ENCODE data around the gene GPX2. TPM values are rescaled to one million over a fixed set of nuclear protein-coding genes. Genes with fewer than 3 reads are reported as not detected.

Gene GPX2
- total and polyA plus RNA-seq, 2 of the 8 experiments (the other 6 are each of a cell fraction or from before 2014, with no cell fraction given), result 0.30 to 0.89 TPM

- TF ChIP-seq BCL11A (IDR thresholded peaks at IDR 0.05; ENCODE audit: low read depth in 2 of 2, low read length in 2 of 2) (no peak), CHD1 (IDR thresholded peaks at IDR 0.05; ENCODE audit: low read depth, low read length) (no peak), GABPA (IDR thresholded peaks at IDR 0.05; ENCODE audit: borderline replicate concordance, insufficient read depth, low read length) (no peak), SIRT6 (IDR thresholded peaks at IDR 0.05; ENCODE audit: low read length) (no peak), CHD2 (IDR thresholded peaks at IDR 0.05; ENCODE audit: low read length) (no peak)
Measured at GRCh38 chr14:64919215-64919614, 23.3 kb downstream of the GPX2 start (continued).
